Right lobe of liver (tissue), 4 donors: ENCODE results near the gene NCSTN.

ENCODE experiments used
- POLR2A ChIP-seq: fragments of 450-650 bp; IDR thresholded peaks from one replicate; pipeline ENCODE4 v1.6.1; 2017; ENCODE audit warnings: antibody characterized with exemption, mild to moderate bottlenecking
- TF ChIP-seq, protein P1 (sequence below), 4 donors: fragments of 200-600 bp in 3 of 4; fragments of 450-650 bp in 1 of 4; IDR thresholded peaks; one replicate each; pipeline versions ENCODE4 v1.5.1 to v1.8.0; 2016 to 2022; ENCODE audit warnings: antibody characterized with exemption in 4 of 4, mild to moderate bottlenecking in 2 of 4
- donor health status: DM: no; HTN: no; CAD: no.
- donor health status: DM: no; HTN: no; CAD: no.
- donor health status: DM: no; HTN: yes; CAD: no.

DNA sequence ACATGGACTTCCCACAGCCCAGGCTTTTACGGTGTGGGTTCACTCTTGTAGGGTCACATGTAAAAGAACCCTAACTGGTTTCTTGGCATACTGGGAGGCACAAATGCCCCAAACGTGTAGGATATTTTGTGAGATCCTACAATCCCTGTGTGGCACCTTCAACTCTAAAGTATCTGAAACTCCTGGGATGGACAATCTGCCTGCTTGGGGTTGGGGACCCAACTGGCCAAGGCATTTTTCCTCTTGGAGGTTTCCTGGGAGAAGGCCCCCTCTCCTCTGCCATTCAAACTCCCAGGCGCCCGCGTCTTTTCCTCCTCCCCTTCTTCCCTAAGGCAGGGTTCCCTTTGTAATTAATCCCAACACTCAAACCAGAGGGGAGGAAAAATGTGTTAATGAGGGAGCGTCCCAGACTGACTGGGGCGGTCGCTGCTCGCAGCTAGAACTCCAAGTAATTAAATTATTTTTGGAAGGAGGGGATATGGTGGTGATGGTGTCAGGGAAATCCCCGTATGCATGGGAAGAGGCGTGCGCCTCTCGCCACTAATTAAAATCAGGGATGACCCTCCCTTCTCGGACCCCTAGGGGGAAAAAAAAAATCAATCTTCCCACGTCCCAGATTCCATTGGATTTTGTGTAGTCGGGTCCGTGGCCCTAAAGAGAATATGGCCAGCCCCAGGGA lies 56.5 kb downstream of the NCSTN start:
- TF ChIP-seq, protein P1, sequence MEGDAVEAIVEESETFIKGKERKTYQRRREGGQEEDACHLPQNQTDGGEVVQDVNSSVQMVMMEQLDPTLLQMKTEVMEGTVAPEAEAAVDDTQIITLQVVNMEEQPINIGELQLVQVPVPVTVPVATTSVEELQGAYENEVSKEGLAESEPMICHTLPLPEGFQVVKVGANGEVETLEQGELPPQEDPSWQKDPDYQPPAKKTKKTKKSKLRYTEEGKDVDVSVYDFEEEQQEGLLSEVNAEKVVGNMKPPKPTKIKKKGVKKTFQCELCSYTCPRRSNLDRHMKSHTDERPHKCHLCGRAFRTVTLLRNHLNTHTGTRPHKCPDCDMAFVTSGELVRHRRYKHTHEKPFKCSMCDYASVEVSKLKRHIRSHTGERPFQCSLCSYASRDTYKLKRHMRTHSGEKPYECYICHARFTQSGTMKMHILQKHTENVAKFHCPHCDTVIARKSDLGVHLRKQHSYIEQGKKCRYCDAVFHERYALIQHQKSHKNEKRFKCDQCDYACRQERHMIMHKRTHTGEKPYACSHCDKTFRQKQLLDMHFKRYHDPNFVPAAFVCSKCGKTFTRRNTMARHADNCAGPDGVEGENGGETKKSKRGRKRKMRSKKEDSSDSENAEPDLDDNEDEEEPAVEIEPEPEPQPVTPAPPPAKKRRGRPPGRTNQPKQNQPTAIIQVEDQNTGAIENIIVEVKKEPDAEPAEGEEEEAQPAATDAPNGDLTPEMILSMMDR (IDR thresholded peaks at IDR 0.05) = no peak
- TF ChIP-seq POLR2A = no peak
